Muscle layer of colon (tissue), 2 donors: ENCODE results near the gene FUNDC1.
"Not testable (repeated sequence)": the region's sequence is repeated elsewhere in the genome, so short reads cannot be mapped to it uniquely, and the experiment has no call there.

Source experiments
- H3K27ac ChIP-seq: one replicate; pipeline ENCODE4 v1.7.0; 2013; ENCODE audit warnings: low read depth, mild to moderate bottlenecking, low read length, moderate library complexity
- H3K27me3 ChIP-seq, 2 donors: one replicate each; pipeline ENCODE4 v1.7.0; 2013; ENCODE audit warnings: low read length in 2 of 2, mild to moderate bottlenecking in 2 of 2; ENCODE audit not compliant: insufficient read depth in 2 of 2, control insufficient read depth in 1 of 2
- H3K36me3 ChIP-seq: one replicate; pipeline ENCODE4 v1.7.0; 2013; ENCODE audit warnings: mild to moderate bottlenecking, low read length; ENCODE audit not compliant: insufficient read depth
- H3K4me1 ChIP-seq: one replicate; pipeline ENCODE4 v1.7.0; 2013; ENCODE audit warnings: mild to moderate bottlenecking, low read length; ENCODE audit not compliant: insufficient read depth
- H3K4me3 ChIP-seq, 2 donors: one replicate each; pipeline ENCODE4 v1.7.0; 2013; ENCODE audit warnings: low read length in 2 of 2, low read depth in 1 of 2, mild to moderate bottlenecking in 1 of 2, moderate library complexity in 1 of 2
- H3K9ac ChIP-seq: one replicate; pipeline ENCODE4 v1.7.0; 2013; ENCODE audit warnings: low read length
- H3K9me3 ChIP-seq: one replicate; pipeline ENCODE4 v1.7.0; 2013; ENCODE audit warnings: mild to moderate bottlenecking, low read length
- donor health status: abdominal sarcoma.
- donor health status: Adenocarcinoma of cecum.

The FUNDC1 gene

GRCh38 chrX:44542567-44543325 lies at the start of gene FUNDC1:
TSS of gene FUNDC1 (minus strand) at chrX:44542859. CDS start at chrX:44542832, 27 bp downstream.
- Histone ChIP-seq H3K9ac (peak within 1 kb of the TSS; percentile 77), H3K4me3 (peak within 1 kb of the TSS; percentile 59 to 87), H3K4me1 (peaks cover 18% of the 10 kb centered on the region), H3K27ac (peak within 1 kb of the TSS; percentile 8), H3K27me3 (no peaks in the 10 kb centered on the region), H3K9me3 (no peaks in the 10 kb centered on the region), H3K36me3 (no peaks in the 10 kb centered on the region)

GRCh38 chrX:44585866-44586265 lies 43.2 kb upstream of the FUNDC1 start:
- no peak overlapping the region for H3K27ac ChIP-seq
- H3K36me3 ChIP-seq = no peaks in the 10 kb centered on the region
- no peaks in the 10 kb centered on the region for H3K27me3 ChIP-seq
- H3K4me3 ChIP-seq = no peak overlapping the region
- H3K4me1 ChIP-seq = no peaks in the 10 kb centered on the region
- no peak overlapping the region for H3K9ac ChIP-seq
- no peaks in the 10 kb centered on the region for H3K9me3 ChIP-seq

- Histone ChIP-seq H3K9me3 (no peaks in the 10 kb centered on the region), H3K27ac (no peak overlapping the region), H3K9ac (no peak overlapping the region), H3K4me1 (no peaks in the 10 kb centered on the region), H3K4me3 (no peak overlapping the region), H3K27me3 (no peaks in the 10 kb centered on the region), H3K36me3 (no peaks in the 10 kb centered on the region)
These were observed 37.8 kb upstream of the FUNDC1 start for GRCh38 chrX:44580466-44580865.

GRCh38 chrX:44572340-44572938 lies 29.8 kb upstream of the FUNDC1 start:
- H3K36me3 ChIP-seq = no peaks in the 10 kb centered on the region
- H3K9me3 ChIP-seq = peaks cover 6% of the 10 kb centered on the region
- H3K4me3 ChIP-seq = no peak overlapping the region
- H3K27me3 ChIP-seq = no peaks in the 10 kb centered on the region
- H3K27ac ChIP-seq = no peak overlapping the region
- H3K4me1 ChIP-seq = no peaks in the 10 kb centered on the region
- H3K9ac ChIP-seq = no peak overlapping the region

GRCh38 chrX:44570522-44570921 lies 27.9 kb upstream of the FUNDC1 start:
- Histone ChIP-seq H3K9ac (no peak overlapping the region), H3K4me3 (no peak overlapping the region), H3K9me3 (peaks cover 6% of the 10 kb centered on the region), H3K36me3 (no peaks in the 10 kb centered on the region), H3K27me3 (no peaks in the 10 kb centered on the region), H3K27ac (no peak overlapping the region), H3K4me1 (no peaks in the 10 kb centered on the region)

GRCh38 chrX:44569122-44569521 lies 26.5 kb upstream of the FUNDC1 start:
- H3K4me3 ChIP-seq = no peak overlapping the region
- H3K27ac ChIP-seq = no peak overlapping the region
- H3K36me3 ChIP-seq = no peaks in the 10 kb centered on the region
- H3K9me3 ChIP-seq = peaks cover 6% of the 10 kb centered on the region
- H3K27me3 ChIP-seq = no peaks in the 10 kb centered on the region
- H3K9ac ChIP-seq = no peak overlapping the region
- no peaks in the 10 kb centered on the region for H3K4me1 ChIP-seq

GRCh38 chrX:44568196-44568595 lies 25.5 kb upstream of the FUNDC1 start:
- Histone ChIP-seq H3K4me3 (no peak overlapping the region), H3K27ac (no peak overlapping the region), H3K27me3 (no peaks in the 10 kb centered on the region), H3K9me3 (peaks cover 6% of the 10 kb centered on the region), H3K4me1 (no peaks in the 10 kb centered on the region), H3K36me3 (no peaks in the 10 kb centered on the region), H3K9ac (no peak overlapping the region)

- not testable (repeated sequence) for H3K9me3 ChIP-seq, H3K27me3 ChIP-seq, H3K27ac ChIP-seq
These were observed 19.2 kb upstream of the FUNDC1 start for GRCh38 chrX:44561896-44562295.

GRCh38 chrX:44550563-44550962 lies 7.9 kb upstream of the FUNDC1 start:
- no peak overlapping the region for H3K27ac ChIP-seq
- H3K4me3 ChIP-seq = no peak overlapping the region
- H3K36me3 ChIP-seq = no peaks in the 10 kb centered on the region
- H3K9ac ChIP-seq = no peak overlapping the region
- H3K4me1 ChIP-seq = no peaks in the 10 kb centered on the region
- H3K9me3 ChIP-seq = no peaks in the 10 kb centered on the region
- no peaks in the 10 kb centered on the region for H3K27me3 ChIP-seq

More at GRCh38 chrX:44561896-44562295, 19.2 kb upstream of the FUNDC1 start:
- not testable (repeated sequence) for H3K36me3 ChIP-seq, H3K9ac ChIP-seq, H3K4me3 ChIP-seq, H3K4me1 ChIP-seq

- H3K9ac ChIP-seq, H3K36me3 ChIP-seq, H3K9me3 ChIP-seq, H3K27ac ChIP-seq, H3K27me3 ChIP-seq, H3K4me3 ChIP-seq: not testable (repeated sequence)
- peaks cover 18% of the 10 kb centered on the region for H3K4me1 ChIP-seq
These were observed 2.8 kb upstream of the FUNDC1 start for GRCh38 chrX:44545454-44545853.

- peaks cover 18% of the 10 kb centered on the region for H3K4me1 ChIP-seq
- no peaks in the 10 kb centered on the region for H3K9me3 ChIP-seq
- no peak overlapping the region for H3K4me3 ChIP-seq
- H3K36me3 ChIP-seq = no peaks in the 10 kb centered on the region
- H3K27me3 ChIP-seq = no peaks in the 10 kb centered on the region
- no peak overlapping the region for H3K9ac ChIP-seq
- no peak overlapping the region for H3K27ac ChIP-seq
These were observed 1.4 kb upstream of the FUNDC1 start for GRCh38 chrX:44544036-44544435.

GRCh38 chrX:44536198-44536597 lies 6.5 kb downstream of the FUNDC1 start:
- no peak overlapping the region for H3K4me3 ChIP-seq
- no peaks in the 10 kb centered on the region for H3K36me3 ChIP-seq
- H3K27ac ChIP-seq = no peak overlapping the region
- peaks cover 2% of the 10 kb centered on the region for H3K4me1 ChIP-seq
- no peaks in the 10 kb centered on the region for H3K9me3 ChIP-seq
- no peak overlapping the region for H3K9ac ChIP-seq
- no peaks in the 10 kb centered on the region for H3K27me3 ChIP-seq
